Osteocyte (in vitro differentiated cells): ENCODE results near the gene SERPINB5. TPM values are rescaled to one million over a fixed set of nuclear protein-coding genes. Genes with fewer than 3 reads are reported as not detected.

Experiments used
- DNase-seq: peaks from one replicate; pipeline ENCODE4 v3.0.0; 2021; ENCODE audit warnings: mixed read lengths; ENCODE audit not compliant: unreplicated experiment; ENCODE audit errors: extremely low spot score
- H3K27ac Mint-ChIP-seq: one replicate; pipeline ENCODE4 v1.8.0; 2021; ENCODE audit warnings: mild to moderate bottlenecking, mixed read lengths; ENCODE audit not compliant: unreplicated experiment
- H3K27me3 Mint-ChIP-seq: one replicate; pipeline ENCODE4 v1.8.0; 2021; ENCODE audit warnings: mixed read lengths; ENCODE audit not compliant: unreplicated experiment
- H3K36me3 Mint-ChIP-seq: one replicate; pipeline ENCODE4 v1.8.0; 2021; ENCODE audit warnings: mixed read lengths; ENCODE audit not compliant: unreplicated experiment
- H3K4me1 Mint-ChIP-seq: one replicate; pipeline ENCODE4 v1.8.0; 2021; ENCODE audit warnings: mixed read lengths; ENCODE audit not compliant: unreplicated experiment
- H3K4me3 Mint-ChIP-seq: one replicate; pipeline ENCODE4 v1.8.0; 2021; ENCODE audit warnings: mild to moderate bottlenecking, moderate library complexity, mixed read lengths; ENCODE audit not compliant: unreplicated experiment
- H3K9me3 Mint-ChIP-seq: one replicate; pipeline ENCODE4 v1.8.0; 2021; ENCODE audit warnings: mixed read lengths; ENCODE audit not compliant: unreplicated experiment
- CTCF ChIP-seq: fragments of 200-600 bp; sonication (generic); IDR thresholded peaks from 2 replicates; pipeline ENCODE4 v1.5.0; 2021; ENCODE audit warnings: antibody characterized with exemption, mild to moderate bottlenecking, moderate library complexity
- total RNA-seq: library from RNA; stranded (reverse); gene quantifications from 2 replicates; pipeline ENCODE4 v1.2.1, GENCODE V29; 2021

The SERPINB5 gene
- total RNA-seq, 1 donor from 2014 or later, result not detected

DNA sequence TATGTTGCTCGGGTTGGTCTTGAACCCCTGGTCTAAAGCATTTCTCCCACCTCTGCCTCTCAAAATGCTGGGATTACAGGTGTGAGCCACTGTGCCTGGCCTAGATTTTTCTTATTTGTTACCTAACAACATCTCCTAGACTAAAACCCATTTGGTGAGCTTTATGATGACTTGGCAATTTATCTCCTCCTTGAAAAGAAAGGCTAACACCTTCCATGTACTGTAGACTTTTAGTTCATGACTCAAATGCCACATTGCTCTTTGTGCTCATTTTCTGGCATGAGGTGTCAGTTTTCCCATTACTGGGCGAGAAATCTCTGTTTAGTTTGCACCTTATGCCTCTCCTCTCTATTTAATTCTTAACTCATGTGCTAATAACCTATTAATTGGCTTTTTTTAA lies 12.3 kb upstream of the SERPINB5 start:
- H3K27ac Mint-ChIP-seq, result no peak overlapping the region
- no peaks in the 10 kb centered on the region for H3K9me3 Mint-ChIP-seq
- H3K4me3 Mint-ChIP-seq, result no peak overlapping the region
- H3K4me1 Mint-ChIP-seq, result no peaks in the 10 kb centered on the region
- H3K36me3 Mint-ChIP-seq, result no peaks in the 10 kb centered on the region
- H3K27me3 Mint-ChIP-seq, result no peaks in the 10 kb centered on the region
- DNase-seq, result no peak
- no peak for TF ChIP-seq CTCF

DNA sequence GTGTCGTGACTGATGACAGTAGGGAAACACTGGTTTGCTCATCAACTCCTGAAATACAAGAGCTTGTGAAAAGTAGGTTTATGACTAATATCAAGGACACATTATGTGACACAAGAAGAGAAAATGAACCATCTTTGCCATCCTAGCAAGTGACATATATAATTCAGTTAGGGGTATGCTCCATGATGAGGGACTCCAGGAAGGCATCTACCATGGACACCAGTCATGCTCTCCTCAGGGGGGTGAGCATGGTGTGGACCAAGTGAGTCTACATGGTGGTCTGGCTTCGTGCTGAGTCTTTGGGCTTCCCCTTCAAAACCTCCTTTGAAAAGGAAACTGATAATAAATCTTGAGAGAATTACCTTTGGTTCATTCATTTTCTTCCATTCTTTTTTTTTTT lies 11.7 kb upstream of the SERPINB5 start:
- no peaks in the 10 kb centered on the region for H3K36me3 Mint-ChIP-seq
- DNase-seq, result no peak
- no peaks in the 10 kb centered on the region for H3K4me1 Mint-ChIP-seq
- no peak overlapping the region for H3K27ac Mint-ChIP-seq
- H3K4me3 Mint-ChIP-seq, result no peak overlapping the region
- H3K27me3 Mint-ChIP-seq, result no peaks in the 10 kb centered on the region
- no peaks in the 10 kb centered on the region for H3K9me3 Mint-ChIP-seq
- no peak for TF ChIP-seq CTCF

DNA sequence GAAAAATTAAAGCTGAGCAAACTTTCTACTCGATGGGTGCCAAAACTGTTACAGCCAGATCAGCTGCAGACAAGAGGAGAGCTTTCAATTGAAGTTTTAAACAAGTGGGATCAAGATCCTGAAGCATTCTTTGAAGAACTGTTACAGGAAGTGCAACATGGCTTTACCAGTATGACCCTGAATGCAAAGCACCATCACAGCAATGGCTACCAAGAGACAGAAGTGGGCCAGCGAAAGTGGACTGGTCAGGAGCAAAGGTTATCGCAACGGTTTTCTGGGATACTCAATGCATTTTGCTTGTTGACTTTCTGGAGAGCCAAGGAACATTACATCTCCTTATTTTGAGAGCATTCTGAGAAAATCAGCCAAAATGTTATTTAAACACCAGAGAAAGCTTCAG lies 9.1 kb upstream of the SERPINB5 start:
- DNase-seq, result no peak
- TF ChIP-seq CTCF, result no peak
- H3K27ac Mint-ChIP-seq, result no peak overlapping the region
- H3K36me3 Mint-ChIP-seq, result no peaks in the 10 kb centered on the region
- H3K27me3 Mint-ChIP-seq, result no peaks in the 10 kb centered on the region
- peaks cover 2% of the 10 kb centered on the region for H3K4me1 Mint-ChIP-seq
- H3K4me3 Mint-ChIP-seq, result no peak overlapping the region
- no peaks in the 10 kb centered on the region for H3K9me3 Mint-ChIP-seq

GRCh38 chr18:63468575-63468974 lies 8.2 kb upstream of the SERPINB5 start:
- Mint-ChIP-seq H3K36me3 (no peaks in the 10 kb centered on the region), H3K27ac (no peak overlapping the region), H3K27me3 (no peaks in the 10 kb centered on the region), H3K4me1 (peaks cover 2% of the 10 kb centered on the region), H3K4me3 (no peak overlapping the region), H3K9me3 (no peaks in the 10 kb centered on the region)
- no peak for TF ChIP-seq CTCF
- DNase-seq, result no peak

GRCh38 chr18:63470751-63471150 lies 6.0 kb upstream of the SERPINB5 start:
- Mint-ChIP-seq H3K27ac (no peak overlapping the region), H3K9me3 (no peaks in the 10 kb centered on the region), H3K4me3 (no peak overlapping the region), H3K27me3 (no peaks in the 10 kb centered on the region), H3K36me3 (no peaks in the 10 kb centered on the region), H3K4me1 (peaks cover 2% of the 10 kb centered on the region)
- no peak for DNase-seq
- TF ChIP-seq CTCF, result no peak
